KMS-11 (cell line): ENCODE measurements around the gene CCNB1IP1.

Experiments used
- H2AFZ ChIP-seq: fragments of 200-600 bp; sonication (generic); 2 replicates; pipeline ENCODE4 v1.6.1; 2016; ENCODE audit warnings: antibody characterized with exemption, mixed run types, low read depth
- H3K27ac ChIP-seq: fragments of 200-600 bp; sonication (generic); 2 replicates; pipeline ENCODE4 v1.6.1; 2016; ENCODE audit warnings: mild to moderate bottlenecking, mixed run types
- H3K27me3 ChIP-seq: fragments of 200-600 bp; sonication (generic); 2 replicates; pipeline ENCODE4 v1.6.1; 2017; ENCODE audit warnings: mild to moderate bottlenecking, low read depth, mixed run types, moderate library complexity; ENCODE audit not compliant: insufficient read depth
- H3K36me3 ChIP-seq: fragments of 200-600 bp; sonication (generic); 2 replicates; pipeline ENCODE4 v1.6.1; 2017; ENCODE audit warnings: mild to moderate bottlenecking, mixed run types; ENCODE audit not compliant: insufficient read depth
- H3K4me1 ChIP-seq: fragments of 200-600 bp; sonication (generic); 2 replicates; pipeline ENCODE4 v1.6.1; 2016; ENCODE audit warnings: mild to moderate bottlenecking, low read depth, mixed run types; ENCODE audit not compliant: poor library complexity, severe bottlenecking
- H3K4me2 ChIP-seq: fragments of 200-600 bp; sonication (generic); 2 replicates; pipeline ENCODE4 v1.7.0; 2016; ENCODE audit warnings: mild to moderate bottlenecking, mixed run types
- H3K4me3 ChIP-seq: fragments of 200-600 bp; sonication (generic); IDR thresholded peaks from 2 replicates; pipeline ENCODE4 v1.6.1; 2017; ENCODE audit warnings: low read depth, low read length, mixed read lengths; ENCODE audit not compliant: insufficient read depth
- H3K79me2 ChIP-seq: fragments of 200-600 bp; sonication (generic); 2 replicates; pipeline ENCODE4 v1.6.1; 2016; ENCODE audit warnings: low read depth, mixed run types; ENCODE audit not compliant: insufficient read depth
- H3K9ac ChIP-seq: fragments of 200-600 bp; sonication (generic); 2 replicates; pipeline ENCODE4 v1.6.1; 2016; ENCODE audit warnings: mild to moderate bottlenecking, mixed run types
- H4K20me1 ChIP-seq: fragments of 200-600 bp; sonication (generic); 2 replicates; pipeline ENCODE4 v1.6.1; 2016; ENCODE audit warnings: mild to moderate bottlenecking, mixed run types; ENCODE audit not compliant: insufficient read depth
- TF ChIP-seq, protein P1 (sequence below): fragments of 200-600 bp; sonication (generic); conservative IDR thresholded peaks from 2 replicates; pipeline ENCODE4 v1.6.1; 2017; ENCODE audit warnings: low read depth, mild to moderate bottlenecking, antibody characterized with exemption, low read length, moderate library complexity, mixed read lengths

The CCNB1IP1 gene

DNA sequence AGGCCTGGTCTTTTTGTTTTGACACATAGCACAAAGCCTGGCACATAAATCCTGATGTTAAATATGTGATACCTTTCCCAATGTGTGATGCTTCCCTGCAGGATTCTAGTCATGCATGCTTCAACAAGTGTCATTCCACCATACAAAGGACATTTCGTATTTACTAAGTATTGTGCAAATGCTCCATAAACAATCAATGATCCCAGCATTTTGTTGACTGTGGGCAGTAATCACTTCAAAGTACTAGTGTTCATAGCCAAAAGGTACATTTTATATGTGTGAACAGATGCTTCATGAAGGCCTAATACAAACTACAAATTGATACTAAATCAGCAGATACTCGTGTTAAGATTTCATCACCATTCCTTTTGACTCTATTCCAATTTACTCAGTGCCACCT is 4.4 kb downstream of the CCNB1IP1 start:
- no peak overlapping the region for H3K27ac ChIP-seq
- no peak overlapping the region for H2AFZ ChIP-seq
- TF ChIP-seq, protein P1, sequence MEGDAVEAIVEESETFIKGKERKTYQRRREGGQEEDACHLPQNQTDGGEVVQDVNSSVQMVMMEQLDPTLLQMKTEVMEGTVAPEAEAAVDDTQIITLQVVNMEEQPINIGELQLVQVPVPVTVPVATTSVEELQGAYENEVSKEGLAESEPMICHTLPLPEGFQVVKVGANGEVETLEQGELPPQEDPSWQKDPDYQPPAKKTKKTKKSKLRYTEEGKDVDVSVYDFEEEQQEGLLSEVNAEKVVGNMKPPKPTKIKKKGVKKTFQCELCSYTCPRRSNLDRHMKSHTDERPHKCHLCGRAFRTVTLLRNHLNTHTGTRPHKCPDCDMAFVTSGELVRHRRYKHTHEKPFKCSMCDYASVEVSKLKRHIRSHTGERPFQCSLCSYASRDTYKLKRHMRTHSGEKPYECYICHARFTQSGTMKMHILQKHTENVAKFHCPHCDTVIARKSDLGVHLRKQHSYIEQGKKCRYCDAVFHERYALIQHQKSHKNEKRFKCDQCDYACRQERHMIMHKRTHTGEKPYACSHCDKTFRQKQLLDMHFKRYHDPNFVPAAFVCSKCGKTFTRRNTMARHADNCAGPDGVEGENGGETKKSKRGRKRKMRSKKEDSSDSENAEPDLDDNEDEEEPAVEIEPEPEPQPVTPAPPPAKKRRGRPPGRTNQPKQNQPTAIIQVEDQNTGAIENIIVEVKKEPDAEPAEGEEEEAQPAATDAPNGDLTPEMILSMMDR = no peak
- H3K79me2 ChIP-seq = peaks cover 42% of the 10 kb centered on the region
- H4K20me1 ChIP-seq = no peaks in the 10 kb centered on the region
- no peaks in the 10 kb centered on the region for H3K27me3 ChIP-seq
- no peak overlapping the region for H3K4me3 ChIP-seq
- H3K4me2 ChIP-seq = no peak overlapping the region
- peaks cover 25% of the 10 kb centered on the region for H3K4me1 ChIP-seq
- no peak overlapping the region for H3K9ac ChIP-seq
- no peaks in the 10 kb centered on the region; the same call in 1 of the 2 replicates for H3K36me3 ChIP-seq

DNA sequence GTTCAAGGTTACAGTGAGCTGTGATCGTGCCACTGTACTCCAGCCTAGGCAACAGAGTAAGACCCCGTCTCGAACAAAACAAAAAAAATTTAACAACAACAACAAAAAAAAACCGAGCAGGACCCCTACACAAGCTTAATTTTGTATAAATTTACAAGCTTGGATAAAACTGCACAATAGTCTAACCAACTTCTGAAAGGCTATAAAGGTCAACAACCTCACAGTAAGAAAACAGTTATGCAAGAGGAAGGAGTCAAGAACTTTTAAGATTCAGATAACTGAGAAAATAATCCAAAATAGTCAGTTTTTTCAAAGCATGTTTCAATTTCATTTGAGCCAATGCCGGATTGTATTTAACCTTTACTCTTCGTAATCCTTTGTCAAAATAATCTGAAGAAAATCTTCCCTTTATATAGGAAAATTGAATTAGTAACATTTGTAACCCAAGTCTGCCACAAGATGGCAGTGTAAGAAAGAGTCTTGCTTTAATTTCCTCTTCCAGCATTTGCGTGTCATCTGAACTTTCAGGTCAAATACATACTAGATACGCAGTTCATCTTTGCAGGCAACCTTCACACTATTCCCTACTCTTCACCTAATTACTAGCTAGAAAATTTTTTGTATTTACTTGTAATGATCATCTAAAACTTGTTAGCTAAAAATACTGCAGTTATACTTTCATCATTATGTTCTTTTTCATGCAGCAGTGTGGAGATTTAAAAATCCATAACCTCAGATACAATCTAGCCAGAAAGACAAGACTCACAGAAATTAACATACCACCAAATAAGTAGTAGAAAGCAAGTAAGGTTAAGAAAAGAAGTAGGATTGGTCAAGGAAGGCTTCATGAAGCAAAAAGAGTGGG is 5.8 kb downstream of the CCNB1IP1 start:
- Histone ChIP-seq H4K20me1 (no peaks in the 10 kb centered on the region), H3K36me3 (no peaks in the 10 kb centered on the region; the same call in 1 of the 2 replicates), H3K4me2 (0 out of 2 replicates have a peak overlapping the region, but pooled peaks have one; percentile 19), H3K27me3 (no peaks in the 10 kb centered on the region), H3K4me1 (peaks cover 24% of the 10 kb centered on the region), H3K4me3 (no peak overlapping the region), H3K79me2 (peaks cover 34% of the 10 kb centered on the region), H3K9ac (no peak overlapping the region), H2AFZ (no peak overlapping the region), H3K27ac (peak overlapping the region; percentile 6; the same call in 1 of the 2 replicates)
- TF ChIP-seq, protein P1 = peak; percentile 62

DNA sequence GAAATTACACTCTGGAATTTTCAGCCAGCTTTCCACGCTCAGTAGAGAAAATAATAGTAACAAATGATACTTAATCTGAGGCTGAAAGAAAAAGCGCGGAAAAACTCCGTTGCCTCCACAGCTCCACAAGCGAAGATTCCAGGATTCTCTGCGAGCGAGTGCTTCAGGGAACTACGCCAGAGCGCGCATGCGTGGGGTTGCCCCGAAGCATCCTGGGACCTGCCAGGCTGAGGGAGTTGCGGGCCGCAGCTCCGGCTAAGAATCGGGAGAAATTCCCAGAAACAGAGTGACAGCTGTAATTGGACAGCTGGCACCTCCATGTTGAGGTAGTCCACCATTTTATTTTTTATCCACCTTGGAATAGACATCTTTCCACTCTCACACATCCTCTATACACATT is 15.4 kb downstream of the CCNB1IP1 start:
- H3K36me3 ChIP-seq = no peaks in the 10 kb centered on the region
- H3K9ac ChIP-seq = no peak overlapping the region
- no peaks in the 10 kb centered on the region for H3K27me3 ChIP-seq
- H2AFZ ChIP-seq = no peak overlapping the region
- TF ChIP-seq, protein P1 = no peak
- no peak overlapping the region for H3K27ac ChIP-seq
- no peak overlapping the region for H3K4me2 ChIP-seq
- H3K4me3 ChIP-seq = no peak overlapping the region
- H3K4me1 ChIP-seq = no peaks in the 10 kb centered on the region
- no peaks in the 10 kb centered on the region for H4K20me1 ChIP-seq
- no peaks in the 10 kb centered on the region for H3K79me2 ChIP-seq

DNA sequence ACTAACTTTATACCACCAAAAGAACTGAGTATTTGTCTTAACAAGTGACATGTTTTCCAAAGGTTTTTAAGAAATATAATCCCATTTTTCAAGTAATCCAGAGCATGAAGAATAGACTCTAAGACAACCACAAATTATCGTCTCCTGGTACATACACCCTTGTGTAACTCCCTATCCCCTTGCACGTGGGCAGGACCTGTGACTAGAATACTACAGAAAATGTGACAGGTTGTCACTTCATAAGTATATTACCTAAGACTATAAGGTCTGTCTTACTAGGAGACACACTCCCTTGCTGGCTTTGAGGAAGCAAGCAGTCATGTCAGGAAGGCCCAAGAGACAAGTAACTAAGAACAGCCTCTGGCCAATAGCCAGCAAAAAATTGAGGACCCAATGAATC is 19.1 kb downstream of the CCNB1IP1 start:
- no peaks in the 10 kb centered on the region for H3K36me3 ChIP-seq
- no peaks in the 10 kb centered on the region for H3K27me3 ChIP-seq
- H3K27ac ChIP-seq = no peak overlapping the region
- H2AFZ ChIP-seq = no peak overlapping the region
- no peaks in the 10 kb centered on the region for H4K20me1 ChIP-seq
- TF ChIP-seq, protein P1 = no peak
- no peak overlapping the region for H3K4me2 ChIP-seq
- H3K4me3 ChIP-seq = no peak overlapping the region
- no peaks in the 10 kb centered on the region for H3K79me2 ChIP-seq
- H3K9ac ChIP-seq = no peak overlapping the region
- H3K4me1 ChIP-seq = no peaks in the 10 kb centered on the region
